ENCODE data around the gene GMEB2. TPM values are rescaled to one million over a fixed set of nuclear protein-coding genes. Genes with fewer than 3 reads are reported as not detected.
"Not testable (repeated sequence)": the region's sequence is repeated elsewhere in the genome, so short reads cannot be mapped to it uniquely, and the experiment has no call there.

GMEB2 gene
- 10.5 TPM for polyA plus RNA-seq
- long read RNA-seq, donor 1, full-length matches to known transcripts: 2 of 2 reads
- long read RNA-seq, donor 1, partial matches to known transcripts: 0 of 2 reads
- long read RNA-seq, donor 1, other reads (novel, unspliced or antisense): 0 of 2 reads
- long read RNA-seq, donor 2, full-length matches to known transcripts: 1 of 1 reads
- long read RNA-seq, donor 2, partial matches to known transcripts: 0 of 1 reads
- long read RNA-seq, donor 2, other reads (novel, unspliced or antisense): 0 of 1 reads
- long read RNA-seq, donor 3: 0 reads
- long read RNA-seq, donor 4: 0 reads
- long read RNA-seq, donor 5, full-length matches to known transcripts: 3 of 3 reads
- long read RNA-seq, donor 5, partial matches to known transcripts: 0 of 3 reads
- long read RNA-seq, donor 5, other reads (novel, unspliced or antisense): 0 of 3 reads
- long read RNA-seq, donor 6, full-length matches to known transcripts: 3 of 3 reads
- long read RNA-seq, donor 6, partial matches to known transcripts: 0 of 3 reads
- long read RNA-seq, donor 6, other reads (novel, unspliced or antisense): 0 of 3 reads
- long read RNA-seq, donor 7, full-length matches to known transcripts: 1 of 1 reads
- long read RNA-seq, donor 7, partial matches to known transcripts: 0 of 1 reads
- long read RNA-seq, donor 7, other reads (novel, unspliced or antisense): 0 of 1 reads
- long read RNA-seq, donor 8, full-length matches to known transcripts: 2 of 2 reads
- long read RNA-seq, donor 8, partial matches to known transcripts: 0 of 2 reads
- long read RNA-seq, donor 8, other reads (novel, unspliced or antisense): 0 of 2 reads
- long read RNA-seq, donor 9, full-length matches to known transcripts: 2 of 8 reads
- long read RNA-seq, donor 9, partial matches to known transcripts: 6 of 8 reads
- long read RNA-seq, donor 9, other reads (novel, unspliced or antisense): 0 of 8 reads
- long read RNA-seq, donor 10, full-length matches to known transcripts: 5 of 5 reads
- long read RNA-seq, donor 10, partial matches to known transcripts: 0 of 5 reads
- long read RNA-seq, donor 10, other reads (novel, unspliced or antisense): 0 of 5 reads
- long read RNA-seq, donor 11, full-length matches to known transcripts: 3 of 3 reads
- long read RNA-seq, donor 11, partial matches to known transcripts: 0 of 3 reads
- long read RNA-seq, donor 11, other reads (novel, unspliced or antisense): 0 of 3 reads

- Histone ChIP-seq H3K9me3 (ENCODE audit: control insufficient read depth, low read depth, low read length) (no peaks in the 10 kb centered on the region), H3K27ac (ENCODE audit: low read length) (peak within 1 kb of the TSS; percentile 94), H3K27me3 (ENCODE audit: control insufficient read depth, insufficient read depth, low read length) (no peaks in the 10 kb centered on the region), H3K36me3 (ENCODE audit: control insufficient read depth, insufficient read depth, low read length) (peaks cover 3% of the 10 kb centered on the region), H3K4me1 (ENCODE audit: control insufficient read depth, insufficient read depth, low read length) (peaks cover 9% of the 10 kb centered on the region), H3K4me3 (ENCODE audit: low read length) (peak within 1 kb of the TSS; percentile 94)
- WGBS (ENCODE audit: insufficient coverage, low lambda C conversion rate): no CpG with 5 or more reads among the region's 114 CpGs
- DNase-seq: peak in 1 of 2 donors; percentile 40
Observed at GRCh38 chr20:63626424-63627128, at the start of gene GMEB2. Gene GMEB2 (minus strand): TSS chr20:63627101. CDS start chr20:63619397, 7,704 bp downstream.

GRCh38 chr20:63675681-63676368, 48.9 kb upstream of the GMEB2 start:
- H3K4me1 ChIP-seq (ENCODE audit: control insufficient read depth, insufficient read depth, low read length): no peaks in the 10 kb centered on the region
- no peak for DNase-seq
- no peaks in the 10 kb centered on the region for H3K9me3 ChIP-seq (ENCODE audit: control insufficient read depth, low read depth, low read length)
- H3K4me3 ChIP-seq (ENCODE audit: low read length): no peak overlapping the region
- no peak overlapping the region for H3K27ac ChIP-seq (ENCODE audit: low read length)
- peaks cover 34% of the 10 kb centered on the region for H3K36me3 ChIP-seq (ENCODE audit: control insufficient read depth, insufficient read depth, low read length)
- no peaks in the 10 kb centered on the region for H3K27me3 ChIP-seq (ENCODE audit: control insufficient read depth, insufficient read depth, low read length)
- no CpG with 5 or more reads among the region's 20 CpGs for WGBS (ENCODE audit: insufficient coverage, low lambda C conversion rate)

- Histone ChIP-seq H3K4me1 (ENCODE audit: control insufficient read depth, insufficient read depth, low read length) (no peaks in the 10 kb centered on the region), H3K27me3 (ENCODE audit: control insufficient read depth, insufficient read depth, low read length) (no peaks in the 10 kb centered on the region), H3K4me3 (ENCODE audit: low read length) (no peak overlapping the region), H3K9me3 (ENCODE audit: control insufficient read depth, low read depth, low read length) (no peaks in the 10 kb centered on the region), H3K36me3 (ENCODE audit: control insufficient read depth, insufficient read depth, low read length) (peaks cover 28% of the 10 kb centered on the region), H3K27ac (ENCODE audit: low read length) (no peak overlapping the region)
- DNase-seq: no peak
- no CpG with 5 or more reads among the region's 14 CpGs for WGBS (ENCODE audit: insufficient coverage, low lambda C conversion rate)
Observed at GRCh38 chr20:63673951-63674350, 47.0 kb upstream of the GMEB2 start.

GRCh38 chr20:63672666-63673065, 45.8 kb upstream of the GMEB2 start:
- no peak overlapping the region for H3K4me3 ChIP-seq (ENCODE audit: low read length)
- H3K27ac ChIP-seq (ENCODE audit: low read length): no peak overlapping the region
- peaks cover 41% of the 10 kb centered on the region for H3K36me3 ChIP-seq (ENCODE audit: control insufficient read depth, insufficient read depth, low read length)
- H3K9me3 ChIP-seq (ENCODE audit: control insufficient read depth, low read depth, low read length): no peaks in the 10 kb centered on the region
- no peaks in the 10 kb centered on the region for H3K4me1 ChIP-seq (ENCODE audit: control insufficient read depth, insufficient read depth, low read length)
- no CpG with 5 or more reads among the region's 10 CpGs for WGBS (ENCODE audit: insufficient coverage, low lambda C conversion rate)
- DNase-seq: no peak
- no peaks in the 10 kb centered on the region for H3K27me3 ChIP-seq (ENCODE audit: control insufficient read depth, insufficient read depth, low read length)

- H3K36me3 ChIP-seq (ENCODE audit: control insufficient read depth, insufficient read depth, low read length): peaks cover 47% of the 10 kb centered on the region
- H3K9me3 ChIP-seq (ENCODE audit: control insufficient read depth, low read depth, low read length); H3K4me1 ChIP-seq (ENCODE audit: control insufficient read depth, insufficient read depth, low read length); H3K27ac ChIP-seq (ENCODE audit: low read length); DNase-seq; H3K27me3 ChIP-seq (ENCODE audit: control insufficient read depth, insufficient read depth, low read length); H3K4me3 ChIP-seq (ENCODE audit: low read length): not testable (repeated sequence)
- no CpG with 5 or more reads among the region's 12 CpGs for WGBS (ENCODE audit: insufficient coverage, low lambda C conversion rate)
Observed at GRCh38 chr20:63671695-63672094, 44.8 kb upstream of the GMEB2 start.

- Histone ChIP-seq H3K9me3 (ENCODE audit: control insufficient read depth, low read depth, low read length) (no peaks in the 10 kb centered on the region), H3K4me1 (ENCODE audit: control insufficient read depth, insufficient read depth, low read length) (no peaks in the 10 kb centered on the region), H3K27me3 (ENCODE audit: control insufficient read depth, insufficient read depth, low read length) (no peaks in the 10 kb centered on the region), H3K27ac (ENCODE audit: low read length) (no peak overlapping the region), H3K4me3 (ENCODE audit: low read length) (no peak overlapping the region), H3K36me3 (ENCODE audit: control insufficient read depth, insufficient read depth, low read length) (peaks cover 53% of the 10 kb centered on the region)
- DNase-seq: no peak
- no CpG with 5 or more reads among the region's 11 CpGs for WGBS (ENCODE audit: insufficient coverage, low lambda C conversion rate)
Observed at GRCh38 chr20:63668351-63668750, 41.5 kb upstream of the GMEB2 start.

- Histone ChIP-seq H3K9me3 (ENCODE audit: control insufficient read depth, low read depth, low read length) (no peaks in the 10 kb centered on the region), H3K4me3 (ENCODE audit: low read length) (no peak overlapping the region), H3K27ac (ENCODE audit: low read length) (no peak overlapping the region), H3K36me3 (ENCODE audit: control insufficient read depth, insufficient read depth, low read length) (peaks cover 58% of the 10 kb centered on the region), H3K27me3 (ENCODE audit: control insufficient read depth, insufficient read depth, low read length) (no peaks in the 10 kb centered on the region), H3K4me1 (ENCODE audit: control insufficient read depth, insufficient read depth, low read length) (no peaks in the 10 kb centered on the region)
- WGBS (ENCODE audit: insufficient coverage, low lambda C conversion rate): no CpG with 5 or more reads among the region's 16 CpGs
- no peak for DNase-seq
Observed at GRCh38 chr20:63667858-63668257, 41.0 kb upstream of the GMEB2 start.

- DNase-seq: no peak
- Histone ChIP-seq H3K4me1 (ENCODE audit: control insufficient read depth, insufficient read depth, low read length) (peaks cover under 1% of the 10 kb centered on the region), H3K36me3 (ENCODE audit: control insufficient read depth, insufficient read depth, low read length) (peaks cover 65% of the 10 kb centered on the region), H3K27ac (ENCODE audit: low read length) (no peak overlapping the region), H3K9me3 (ENCODE audit: control insufficient read depth, low read depth, low read length) (no peaks in the 10 kb centered on the region), H3K4me3 (ENCODE audit: low read length) (no peak overlapping the region), H3K27me3 (ENCODE audit: control insufficient read depth, insufficient read depth, low read length) (no peaks in the 10 kb centered on the region)
- no CpG with 5 or more reads among the region's 14 CpGs for WGBS (ENCODE audit: insufficient coverage, low lambda C conversion rate)
Observed at GRCh38 chr20:63665708-63666107, 38.8 kb upstream of the GMEB2 start.

GRCh38 chr20:63664861-63665594, 38.1 kb upstream of the GMEB2 start:
- Histone ChIP-seq H3K4me1 (ENCODE audit: control insufficient read depth, insufficient read depth, low read length) (peaks cover 5% of the 10 kb centered on the region), H3K4me3 (ENCODE audit: low read length) (no peak overlapping the region), H3K27me3 (ENCODE audit: control insufficient read depth, insufficient read depth, low read length) (no peaks in the 10 kb centered on the region), H3K27ac (ENCODE audit: low read length) (no peak overlapping the region), H3K36me3 (ENCODE audit: control insufficient read depth, insufficient read depth, low read length) (peaks cover 68% of the 10 kb centered on the region), H3K9me3 (ENCODE audit: control insufficient read depth, low read depth, low read length) (no peaks in the 10 kb centered on the region)
- no CpG with 5 or more reads among the region's 18 CpGs for WGBS (ENCODE audit: insufficient coverage, low lambda C conversion rate)
- no peak for DNase-seq

Measured in large intestine (tissue), 12 donors.